ENCODE results near the gene NR2F1-AS1.

The NR2F1-AS1 gene

GRCh38 chr5:93378073-93378472, 202.9 kb downstream of the NR2F1-AS1 start:
- DNase-seq = no peak

DNA sequence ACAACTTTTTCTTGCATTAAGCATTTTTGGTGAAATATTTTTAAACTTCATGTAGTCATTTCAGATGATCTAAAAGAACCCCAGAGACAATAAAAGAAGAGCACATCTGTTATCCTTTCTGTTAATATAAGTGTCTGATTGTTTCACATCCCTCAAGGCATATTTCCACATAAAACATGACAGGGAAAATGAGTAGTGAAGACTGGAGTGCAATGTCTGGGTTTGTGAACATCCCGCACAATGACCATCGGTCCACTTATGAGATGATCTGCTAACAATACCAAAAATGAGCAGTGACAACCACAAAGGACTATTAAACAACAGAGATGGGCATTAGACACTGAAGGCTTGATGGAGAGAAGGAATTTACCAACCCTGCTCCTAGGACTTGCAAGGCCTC, 209.1 kb downstream of the NR2F1-AS1 start:
- no peak for DNase-seq

DNA sequence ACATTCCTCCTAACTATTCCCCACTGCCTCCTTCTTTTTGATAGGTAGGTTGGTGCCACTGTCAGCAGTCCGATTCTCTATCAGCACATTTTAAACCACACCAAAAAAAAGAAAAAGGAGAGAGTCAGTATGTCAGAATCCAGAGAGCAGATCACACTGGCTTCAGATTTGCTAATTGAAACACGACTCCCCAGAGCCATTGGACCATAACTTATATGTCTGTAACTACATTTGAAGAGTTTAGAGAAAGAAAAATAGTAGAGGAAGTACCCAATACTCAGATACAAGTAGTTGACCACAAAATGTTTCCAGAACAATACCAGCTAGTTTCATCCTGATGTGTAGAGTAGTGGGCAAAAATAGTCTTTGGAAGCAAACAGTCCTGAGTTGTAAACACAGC, 216.6 kb downstream of the NR2F1-AS1 start:
- no peak for DNase-seq

- DNase-seq = no peak
Observed at GRCh38 chr5:93360436-93361088, 220.5 kb downstream of the NR2F1-AS1 start.

- DNase-seq = no peak
Observed at GRCh38 chr5:93359960-93360305, 221.1 kb downstream of the NR2F1-AS1 start.

All from activated CD4-positive, alpha-beta T cell treated with anti-CD3 and anti-CD28 coated beads, Interleukin-2, amount 50 U/mL, for 1 hour (primary cell).